HG02981 (cell line): Measurements from ENCODE around the gene KLK7.
"Not testable (repeated sequence)": the region's sequence is repeated elsewhere in the genome, so short reads cannot be mapped to it uniquely, and the experiment has no call there.

Experiments
- ATAC-seq: cut with Tn5 transposase; IDR thresholded peaks from one replicate; pipeline ENCODE4 v1.9.1; 2021; ENCODE audit warnings: mild to moderate bottlenecking, moderate library complexity; ENCODE audit not compliant: unreplicated experiment

KLK7 gene

GRCh38 chr19:50978772-50979390 is 4.8 kb downstream of the KLK7 start:
- no peak for ATAC-seq

DNA sequence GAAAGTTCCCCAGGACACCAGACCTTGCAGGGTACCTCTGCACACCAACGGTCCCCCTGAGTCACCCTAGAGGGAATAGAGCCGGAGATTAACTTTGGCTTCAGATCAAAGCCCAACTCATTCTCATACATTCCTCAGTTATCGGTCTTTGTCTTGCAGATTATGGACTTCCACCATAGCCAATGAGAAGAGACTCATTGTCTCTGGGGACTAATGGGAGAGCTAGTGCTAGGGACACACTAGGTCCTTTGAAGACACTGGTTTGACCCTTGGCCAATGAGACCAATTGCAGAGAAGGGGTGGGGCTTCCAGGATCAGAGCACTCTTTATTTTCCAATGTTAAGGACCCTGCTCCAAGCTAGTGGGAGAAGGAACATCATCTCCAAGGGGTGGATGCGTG is 6.1 kb downstream of the KLK7 start:
- ATAC-seq: no peak

DNA sequence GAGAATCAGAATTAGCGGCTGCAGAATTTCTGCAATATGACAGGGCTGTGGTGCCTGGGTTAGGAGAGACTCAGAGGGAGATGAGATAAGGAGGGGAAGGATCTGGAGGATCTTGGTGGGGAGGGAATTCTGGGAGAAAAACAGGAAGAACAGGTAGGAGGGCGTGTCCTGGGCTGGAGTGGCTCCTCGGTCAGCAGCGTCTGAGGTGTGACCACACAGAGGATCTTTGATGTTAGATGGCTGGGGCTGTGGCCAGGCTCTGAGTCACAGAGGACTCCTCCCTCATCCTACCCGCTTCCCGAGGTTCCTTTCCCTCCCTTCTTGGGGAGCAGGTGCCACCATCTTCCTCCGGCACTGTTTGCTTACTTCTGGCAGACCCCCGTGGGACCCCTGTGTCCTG is 8.0 kb downstream of the KLK7 start:
- ATAC-seq: no peak

DNA sequence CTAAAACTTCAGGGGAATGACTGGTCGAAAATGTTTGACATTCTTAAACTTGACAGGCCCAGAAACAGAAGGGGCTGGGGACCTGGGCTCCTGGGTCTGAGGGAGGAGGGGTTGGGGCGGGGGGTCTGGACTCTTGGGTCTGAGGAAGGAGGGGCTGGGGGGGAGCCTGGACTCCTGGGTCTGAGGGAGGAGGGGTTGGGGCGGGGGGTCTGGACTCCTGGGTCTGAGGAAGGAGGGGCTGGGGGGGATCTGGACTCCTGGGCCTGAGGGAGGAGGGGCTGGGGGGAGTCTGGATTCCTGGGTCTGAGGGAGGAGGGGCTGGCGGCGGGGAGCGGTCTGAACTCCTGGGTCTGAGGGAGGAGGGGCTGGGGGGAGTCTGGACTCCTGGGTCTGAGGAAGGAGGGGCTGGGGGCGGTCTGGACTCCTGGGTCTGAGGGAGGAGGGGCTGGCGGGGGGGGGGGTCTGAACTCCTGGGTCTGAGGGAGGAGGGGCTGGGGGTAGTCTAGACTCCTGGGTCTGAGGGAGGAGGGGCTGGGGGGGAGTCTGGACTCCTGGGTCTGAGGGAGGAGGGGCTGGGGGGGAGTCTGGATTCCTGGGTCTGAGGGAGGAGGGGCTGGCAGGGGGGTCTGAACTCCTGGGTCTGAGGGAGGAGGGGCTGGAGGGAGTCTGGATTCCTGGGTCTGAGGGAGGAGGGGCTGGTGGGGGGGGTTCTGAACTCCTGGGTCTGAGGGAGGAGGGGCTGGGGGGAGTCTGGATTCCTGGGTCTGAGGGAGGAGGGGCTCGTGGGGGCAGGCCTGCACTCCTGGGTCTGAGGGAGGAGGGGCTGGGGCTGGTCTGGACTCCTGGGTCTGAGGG is 8.8 kb downstream of the KLK7 start:
- no peak for ATAC-seq

GRCh38 chr19:50972795-50973376 is 10.8 kb downstream of the KLK7 start:
- ATAC-seq: no peak

DNA sequence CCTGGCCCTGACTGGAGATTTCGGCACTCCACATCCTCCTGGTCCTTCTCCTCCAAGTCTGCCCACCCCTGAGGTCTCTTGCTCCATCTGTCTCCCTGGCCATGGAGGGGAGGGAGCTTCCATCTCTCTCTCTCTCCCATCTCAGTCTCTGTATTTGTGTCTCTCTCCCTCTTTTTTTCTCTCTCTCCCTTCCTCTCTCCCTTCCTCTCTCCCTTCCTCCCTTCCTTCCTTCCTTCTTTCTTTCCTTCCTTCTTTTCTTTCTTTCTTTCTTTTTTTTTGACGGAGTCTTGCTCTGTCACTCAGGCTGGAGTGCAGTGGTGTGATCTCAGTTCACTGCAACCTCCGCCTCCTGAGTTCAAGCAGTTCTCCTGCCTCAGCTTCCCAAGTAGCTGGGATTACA is 13.9 kb downstream of the KLK7 start:
- ATAC-seq: not testable (repeated sequence)

DNA sequence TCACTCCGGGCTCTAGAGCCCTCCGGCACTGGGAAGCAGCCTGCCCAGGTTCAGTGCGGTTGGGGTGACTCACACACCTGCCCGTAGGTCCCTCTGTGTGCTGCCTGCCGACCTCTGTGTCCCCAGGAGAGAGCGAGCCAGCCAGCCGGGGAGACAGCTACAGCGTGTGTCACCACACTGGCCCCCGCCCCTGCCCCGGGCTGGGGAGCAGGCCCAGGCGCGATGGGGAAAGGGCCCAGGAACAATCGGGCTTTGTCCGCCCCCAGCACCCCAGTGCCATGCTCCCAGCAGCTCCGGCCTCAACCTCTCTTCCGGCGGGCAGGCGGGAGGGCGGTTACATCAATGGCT is 14.3 kb downstream of the KLK7 start, which contains the start of gene KLK6:
TSS of gene KLK6 (minus strand) at position 179 of the 348 bp plus-strand sequence. CDS start 1,487 bp downstream, outside the sequence.
- ATAC-seq: no peak

GRCh38 chr19:50968716-50969412 is 14.9 kb downstream of the KLK7 start:
- ATAC-seq: no peak

- ATAC-seq: no peak
Measured at GRCh38 chr19:50967929-50968715, 15.6 kb downstream of the KLK7 start.

DNA sequence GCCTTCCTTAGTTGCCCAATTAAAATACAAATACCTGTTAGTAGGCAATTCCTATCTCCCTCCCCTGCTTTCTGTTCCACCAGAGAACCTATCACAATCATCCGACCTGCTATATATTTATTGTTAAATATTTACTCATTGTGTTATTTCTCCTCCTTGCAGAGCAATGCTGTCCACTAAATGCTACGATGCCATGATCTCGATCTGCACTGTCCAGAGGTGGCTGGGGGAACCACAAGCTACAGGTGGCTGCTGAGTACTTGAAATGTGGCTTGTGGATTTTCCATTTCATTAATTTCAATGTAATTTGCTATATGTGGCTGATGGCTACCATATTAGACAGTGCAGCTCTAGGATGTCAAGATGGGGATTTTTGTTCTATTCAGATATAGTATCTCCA is 19.5 kb downstream of the KLK7 start:
- no peak for ATAC-seq

GRCh38 chr19:50963381-50963780 is 20.3 kb downstream of the KLK7 start:
- ATAC-seq: no peak

DNA sequence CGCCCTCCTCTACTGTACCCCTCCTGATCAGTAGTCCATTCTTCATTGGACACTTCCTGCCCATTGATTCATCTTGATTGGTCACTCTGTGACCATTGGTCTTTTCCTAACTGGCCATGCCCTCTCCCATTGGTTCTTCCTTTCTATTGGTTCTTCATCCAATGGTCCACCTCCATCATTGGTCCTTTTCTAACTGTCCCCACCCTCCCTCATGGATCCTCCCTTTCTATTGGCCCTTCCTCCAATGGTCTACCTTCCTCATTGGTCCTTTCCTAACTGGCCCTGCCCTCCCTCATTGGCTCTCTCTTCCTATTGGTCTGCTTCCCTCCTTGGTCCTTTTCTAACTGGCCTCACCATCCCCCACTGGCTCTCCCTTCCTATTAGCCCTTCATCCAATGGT is 21.5 kb downstream of the KLK7 start:
- no peak for ATAC-seq

- ATAC-seq: no peak
Measured at GRCh38 chr19:50959731-50960500, 23.8 kb downstream of the KLK7 start.

- ATAC-seq: no peak
Measured at GRCh38 chr19:50957587-50957986, 26.1 kb downstream of the KLK7 start.

- no peak for ATAC-seq
Measured at GRCh38 chr19:50952910-50953309, 30.8 kb downstream of the KLK7 start, which contains the start of gene KLK5. Gene KLK5 (minus strand): TSS chr19:50953038. CDS start chr19:50952657, 381 bp downstream.

DNA sequence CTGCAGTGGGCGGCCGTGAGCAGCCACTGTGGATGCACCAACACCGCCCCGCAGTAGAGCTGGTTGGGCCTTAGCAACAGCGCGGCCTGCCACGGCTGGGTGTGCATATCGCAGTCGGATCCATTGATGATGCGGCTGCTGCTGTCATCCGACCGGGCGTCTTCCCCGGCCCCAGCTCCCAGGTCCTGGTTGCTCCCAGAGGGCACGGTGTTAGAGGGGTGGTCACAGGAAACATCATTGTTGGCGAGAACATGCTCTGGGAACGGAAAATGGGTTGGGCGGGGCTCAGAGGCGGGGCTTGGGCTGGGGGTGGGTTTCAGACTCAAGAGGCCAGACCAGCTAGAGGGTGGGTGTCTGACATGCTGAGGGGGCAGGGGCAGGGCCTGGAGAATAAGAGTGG is 33.9 kb downstream of the KLK7 start:
- no peak for ATAC-seq

DNA sequence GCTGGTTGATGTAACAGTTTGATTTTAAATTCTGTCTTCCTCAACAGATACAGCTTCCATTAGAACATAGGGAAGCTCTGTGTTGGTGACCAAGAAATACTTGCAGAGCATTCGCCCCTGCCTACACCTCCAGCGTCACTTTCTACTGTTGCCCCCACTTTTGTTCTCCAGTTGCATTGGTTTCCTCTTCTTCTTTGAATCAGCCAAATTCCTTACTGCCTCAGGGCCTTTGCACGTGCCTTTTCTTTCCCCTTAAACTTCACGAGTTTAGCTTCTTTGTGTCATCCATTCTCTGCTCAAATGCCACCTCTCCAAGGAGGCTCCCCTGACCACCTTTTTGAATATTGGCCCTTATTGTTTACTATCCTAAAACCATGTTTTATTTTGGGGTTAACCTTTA is 36.6 kb downstream of the KLK7 start:
- no peak for ATAC-seq

- no peak for ATAC-seq
Measured at GRCh38 chr19:50944795-50945194, 38.9 kb downstream of the KLK7 start.

DNA sequence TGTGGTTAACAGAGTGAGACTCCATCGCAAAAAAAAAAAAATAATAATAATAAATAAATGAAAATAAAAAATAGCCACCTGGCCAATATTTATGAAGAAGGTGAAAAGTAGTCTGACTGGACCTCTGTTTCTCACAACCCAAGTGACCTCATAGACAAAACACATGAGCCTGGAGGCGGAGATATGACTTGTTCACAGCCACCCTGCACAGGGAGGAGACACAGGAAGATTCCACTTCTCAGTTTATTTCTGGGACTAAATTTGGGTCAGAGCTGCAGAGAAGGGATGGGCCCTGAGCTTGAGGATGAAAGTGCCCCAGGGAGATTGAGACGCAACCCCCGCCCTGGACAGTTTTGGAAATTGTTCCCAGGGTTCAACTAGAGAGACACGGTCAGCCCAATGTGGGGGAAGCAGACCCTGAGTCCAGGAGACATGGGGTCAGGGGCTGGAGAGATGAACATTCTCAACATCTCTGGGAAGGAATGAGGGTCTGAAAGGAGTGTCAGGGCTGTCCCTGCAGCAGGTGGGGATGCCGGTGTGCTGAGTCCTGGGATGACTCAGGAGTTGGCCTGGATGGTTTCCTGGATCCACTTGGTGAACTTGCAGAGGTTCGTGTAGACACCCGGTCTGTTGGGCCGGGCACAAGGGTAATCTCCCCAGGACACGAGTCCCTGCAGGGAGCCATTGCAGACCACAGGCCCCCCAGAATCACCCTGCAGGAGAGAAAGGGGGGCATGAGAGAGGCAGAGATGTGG is 40.5 kb downstream of the KLK7 start:
- ATAC-seq: no peak
